ENCODE results near the gene MASP1. TPM values are rescaled to one million over a fixed set of nuclear protein-coding genes. Genes with fewer than 3 reads are reported as not detected.

Gene MASP1
- total and polyA plus RNA-seq, 2 donors (not counting 1 experiment from before 2014, with no cell fraction given), result 145 to 328 TPM

DNA sequence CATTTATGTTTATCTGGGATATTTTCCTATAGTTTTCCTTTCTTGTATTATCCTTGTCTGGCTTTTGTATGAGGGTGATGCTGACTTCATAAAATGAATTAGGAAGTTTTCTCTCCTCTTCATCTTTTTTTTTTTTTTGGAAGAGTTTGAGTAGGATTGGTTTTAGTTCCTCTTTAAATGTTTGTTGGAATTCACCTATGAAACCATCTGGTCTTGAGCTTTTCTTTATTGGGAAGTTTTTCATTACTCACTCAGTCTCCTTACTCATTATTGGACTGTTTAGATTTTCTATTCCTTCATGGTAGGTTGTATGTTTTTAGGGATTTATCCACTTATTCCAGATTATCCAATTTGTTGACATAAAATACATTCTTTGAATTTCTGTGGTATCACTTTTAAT is 18.7 kb upstream of the MASP1 start:
- no peaks in the 10 kb centered on the region for H3K4me1 ChIP-seq (ENCODE audit: control insufficient read depth, extremely low read depth, insufficient read depth, low read length)
- no peaks in the 10 kb centered on the region for H3K36me3 ChIP-seq (ENCODE audit: control insufficient read depth, insufficient read depth, low read length)
- no peak overlapping the region for H3K4me2 ChIP-seq (ENCODE audit: extremely low read depth, insufficient read depth, low read length)
- H3K9me3 ChIP-seq (ENCODE audit: control insufficient read depth, insufficient read depth, low read depth, low read length), result no peaks in the 10 kb centered on the region
- no peak for TF ChIP-seq EZH2 (IDR thresholded peaks at IDR 0.05; ENCODE audit: low read length, missing control alignments)
- TF ChIP-seq, protein P1, sequence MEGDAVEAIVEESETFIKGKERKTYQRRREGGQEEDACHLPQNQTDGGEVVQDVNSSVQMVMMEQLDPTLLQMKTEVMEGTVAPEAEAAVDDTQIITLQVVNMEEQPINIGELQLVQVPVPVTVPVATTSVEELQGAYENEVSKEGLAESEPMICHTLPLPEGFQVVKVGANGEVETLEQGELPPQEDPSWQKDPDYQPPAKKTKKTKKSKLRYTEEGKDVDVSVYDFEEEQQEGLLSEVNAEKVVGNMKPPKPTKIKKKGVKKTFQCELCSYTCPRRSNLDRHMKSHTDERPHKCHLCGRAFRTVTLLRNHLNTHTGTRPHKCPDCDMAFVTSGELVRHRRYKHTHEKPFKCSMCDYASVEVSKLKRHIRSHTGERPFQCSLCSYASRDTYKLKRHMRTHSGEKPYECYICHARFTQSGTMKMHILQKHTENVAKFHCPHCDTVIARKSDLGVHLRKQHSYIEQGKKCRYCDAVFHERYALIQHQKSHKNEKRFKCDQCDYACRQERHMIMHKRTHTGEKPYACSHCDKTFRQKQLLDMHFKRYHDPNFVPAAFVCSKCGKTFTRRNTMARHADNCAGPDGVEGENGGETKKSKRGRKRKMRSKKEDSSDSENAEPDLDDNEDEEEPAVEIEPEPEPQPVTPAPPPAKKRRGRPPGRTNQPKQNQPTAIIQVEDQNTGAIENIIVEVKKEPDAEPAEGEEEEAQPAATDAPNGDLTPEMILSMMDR (conservative IDR thresholded peaks at IDR 0.05 in 1 of 2, IDR thresholded peaks at IDR 0.05 in 1 of 2; ENCODE audit: low read depth in 1 of 2, low read length in 2 of 2), result no peak
- no peak for DNase-seq (ENCODE audit: low read depth in 2 of 2)
- H3K4me3 ChIP-seq (replicated peaks in 1 of 4; ENCODE audit: control extremely low read depth in 1 of 4, insufficient read depth in 1 of 4, low read depth in 3 of 4, low read length in 4 of 4), result no peak overlapping the region
- no peaks in the 10 kb centered on the region for H3K27me3 ChIP-seq (ENCODE audit: control insufficient read depth, insufficient read depth, low read length)
- H4K20me1 ChIP-seq (ENCODE audit: control insufficient read depth, extremely low read depth, insufficient read depth, low read length), result no peaks in the 10 kb centered on the region
- H3K79me2 ChIP-seq (ENCODE audit: control insufficient read depth, insufficient read depth, low read length), result no peaks in the 10 kb centered on the region
- H3K9ac ChIP-seq (ENCODE audit: insufficient read depth, low read length), result no peak overlapping the region
- no peak overlapping the region for H3K27ac ChIP-seq (ENCODE audit: insufficient read depth, low read length)
- no peak overlapping the region for H2AFZ ChIP-seq (ENCODE audit: low read length)

DNA sequence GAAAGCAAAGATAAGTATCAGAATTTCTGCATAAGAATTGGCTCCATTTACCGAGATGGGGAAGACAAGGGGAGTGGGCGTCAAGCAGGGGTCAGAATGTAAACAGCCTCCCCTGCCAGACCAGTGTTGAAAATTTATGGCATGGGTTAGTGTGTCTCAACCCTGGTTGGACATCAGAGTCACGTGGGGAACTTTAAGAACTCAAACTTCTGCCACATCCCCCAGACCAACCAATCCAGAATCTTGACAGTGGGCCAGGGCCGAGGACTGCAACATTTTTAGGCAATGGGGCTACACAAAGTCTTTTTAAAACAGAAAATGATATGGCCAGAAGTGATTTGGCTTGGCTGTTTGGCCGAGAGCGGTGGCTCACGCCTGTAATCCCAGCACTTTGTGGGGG is 14.3 kb upstream of the MASP1 start:
- Histone ChIP-seq H3K27me3 (ENCODE audit: control insufficient read depth, insufficient read depth, low read length) (no peaks in the 10 kb centered on the region), H3K4me3 (replicated peaks in 1 of 4; ENCODE audit: control extremely low read depth in 1 of 4, insufficient read depth in 1 of 4, low read depth in 3 of 4, low read length in 4 of 4) (no peak overlapping the region)

DNA sequence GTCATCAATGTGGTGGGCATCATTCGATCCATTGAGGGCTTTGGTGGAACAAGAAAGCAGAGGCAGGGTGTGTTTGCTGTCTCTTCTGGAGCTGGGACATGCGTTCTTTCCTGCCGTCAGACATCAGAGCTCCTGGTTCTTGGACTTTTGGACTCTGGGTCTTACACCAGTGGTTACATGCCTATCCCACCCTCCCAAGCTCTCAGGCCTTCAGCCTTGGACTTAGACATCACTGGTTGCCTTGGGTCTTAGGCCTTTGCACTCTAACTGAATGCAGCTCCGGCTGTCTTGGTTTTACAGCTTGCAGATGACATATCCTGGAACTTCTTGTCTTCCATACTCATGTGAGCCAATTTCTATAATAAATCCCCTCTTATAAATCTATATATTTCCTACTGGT is 8.1 kb upstream of the MASP1 start:
- Histone ChIP-seq H2AFZ (ENCODE audit: low read length) (no peak overlapping the region), H3K36me3 (ENCODE audit: control insufficient read depth, insufficient read depth, low read length) (no peaks in the 10 kb centered on the region), H3K27ac (ENCODE audit: insufficient read depth, low read length) (no peak overlapping the region), H3K9me3 (ENCODE audit: control insufficient read depth, insufficient read depth, low read depth, low read length) (no peaks in the 10 kb centered on the region), H3K27me3 (ENCODE audit: control insufficient read depth, insufficient read depth, low read length) (no peaks in the 10 kb centered on the region), H4K20me1 (ENCODE audit: control insufficient read depth, extremely low read depth, insufficient read depth, low read length) (no peaks in the 10 kb centered on the region), H3K9ac (ENCODE audit: insufficient read depth, low read length) (no peak overlapping the region), H3K4me3 (replicated peaks in 1 of 4; ENCODE audit: control extremely low read depth in 1 of 4, insufficient read depth in 1 of 4, low read depth in 3 of 4, low read length in 4 of 4) (no peak overlapping the region), H3K4me1 (ENCODE audit: control insufficient read depth, extremely low read depth, insufficient read depth, low read length) (peaks cover 2% of the 10 kb centered on the region), H3K4me2 (ENCODE audit: extremely low read depth, insufficient read depth, low read length) (no peak overlapping the region), H3K79me2 (ENCODE audit: control insufficient read depth, insufficient read depth, low read length) (no peaks in the 10 kb centered on the region)
- DNase-seq (ENCODE audit: low read depth in 2 of 2), result no peak
- TF ChIP-seq, protein P1 (conservative IDR thresholded peaks at IDR 0.05 in 1 of 2, IDR thresholded peaks at IDR 0.05 in 1 of 2; ENCODE audit: low read depth in 1 of 2, low read length in 2 of 2), result no peak
- TF ChIP-seq EZH2 (IDR thresholded peaks at IDR 0.05; ENCODE audit: low read length, missing control alignments), result no peak

More for the DNA sequence above, 14.3 kb upstream of the MASP1 start:
- Histone ChIP-seq H3K4me1 (ENCODE audit: control insufficient read depth, extremely low read depth, insufficient read depth, low read length) (no peaks in the 10 kb centered on the region), H3K4me2 (ENCODE audit: extremely low read depth, insufficient read depth, low read length) (no peak overlapping the region), H3K9me3 (ENCODE audit: control insufficient read depth, insufficient read depth, low read depth, low read length) (no peaks in the 10 kb centered on the region), H2AFZ (ENCODE audit: low read length) (no peak overlapping the region), H3K79me2 (ENCODE audit: control insufficient read depth, insufficient read depth, low read length) (no peaks in the 10 kb centered on the region), H3K27ac (ENCODE audit: insufficient read depth, low read length) (no peak overlapping the region), H3K9ac (ENCODE audit: insufficient read depth, low read length) (no peak overlapping the region), H4K20me1 (ENCODE audit: control insufficient read depth, extremely low read depth, insufficient read depth, low read length) (no peaks in the 10 kb centered on the region), H3K36me3 (ENCODE audit: control insufficient read depth, insufficient read depth, low read length) (no peaks in the 10 kb centered on the region)
- DNase-seq (ENCODE audit: low read depth in 2 of 2), result no peak
- no peak for TF ChIP-seq EZH2 (IDR thresholded peaks at IDR 0.05; ENCODE audit: low read length, missing control alignments)

All from fibroblast of lung (primary cell).